ENCODE results near the gene ING1.

ING1 gene

GRCh38 chr13:110676595-110677587 is 36.6 kb upstream of the ING1 start:
- TF ChIP-seq CTCF (conservative IDR thresholded peaks at IDR 0.05): no peak
- H3K27ac ChIP-seq: no peak overlapping the region

- no peak for TF ChIP-seq CTCF (conservative IDR thresholded peaks at IDR 0.05)
- no peak overlapping the region for H3K27ac ChIP-seq
These were observed 35.6 kb upstream of the ING1 start for GRCh38 chr13:110677731-110678545.

GRCh38 chr13:110680852-110681251 is 32.6 kb upstream of the ING1 start:
- no peak overlapping the region for H3K27ac ChIP-seq
- peak; percentile 98 for TF ChIP-seq CTCF (conservative IDR thresholded peaks at IDR 0.05)

DNA sequence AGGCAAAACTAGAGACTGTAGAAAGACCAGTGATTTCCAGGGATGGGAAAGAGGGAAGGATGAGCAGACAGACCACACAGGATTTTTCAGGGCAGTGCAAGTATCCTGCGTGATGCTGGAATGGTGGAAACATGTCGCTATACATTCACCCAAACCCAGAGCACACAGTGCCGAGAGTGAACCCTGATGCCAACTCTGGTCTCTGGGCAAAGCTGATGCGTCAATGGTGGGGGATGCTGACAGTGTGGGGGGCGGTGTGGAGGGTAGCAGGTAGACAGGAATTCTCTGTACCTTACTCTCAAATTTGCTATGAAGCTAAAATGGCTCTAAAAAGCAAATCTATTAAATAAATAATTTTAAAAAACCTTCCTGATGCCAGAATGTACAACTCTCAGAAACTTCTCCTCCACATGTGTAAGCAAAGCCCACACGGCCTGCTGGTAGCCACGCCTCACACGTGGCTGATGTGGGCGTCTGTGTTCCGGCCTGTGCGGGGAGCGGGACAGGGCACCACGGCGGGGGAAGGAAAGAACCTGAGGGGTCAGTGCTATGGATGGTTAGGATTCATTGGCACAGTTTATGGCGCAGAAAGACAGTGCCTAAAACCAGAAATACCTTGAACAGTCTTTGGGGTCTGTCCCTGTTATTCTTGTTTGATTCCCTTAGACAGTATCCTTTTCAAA is 31.5 kb upstream of the ING1 start:
- no peak for TF ChIP-seq CTCF (conservative IDR thresholded peaks at IDR 0.05)
- no peak overlapping the region for H3K27ac ChIP-seq

GRCh38 chr13:110682746-110683145 is 30.8 kb upstream of the ING1 start:
- no peak overlapping the region for H3K27ac ChIP-seq
- TF ChIP-seq CTCF (conservative IDR thresholded peaks at IDR 0.05): no peak

GRCh38 chr13:110683203-110683883 is 30.2 kb upstream of the ING1 start:
- peak; percentile 99 for TF ChIP-seq CTCF (conservative IDR thresholded peaks at IDR 0.05)
- no peak overlapping the region for H3K27ac ChIP-seq

Measured in VCaP (cell line).